ENCODE data around the gene VKORC1L1. TPM values are rescaled to one million over a fixed set of nuclear protein-coding genes. Genes with fewer than 3 reads are reported as not detected.

Gene VKORC1L1
- total RNA-seq, 1 donor from 2014 or later = 32.5 TPM

DNA sequence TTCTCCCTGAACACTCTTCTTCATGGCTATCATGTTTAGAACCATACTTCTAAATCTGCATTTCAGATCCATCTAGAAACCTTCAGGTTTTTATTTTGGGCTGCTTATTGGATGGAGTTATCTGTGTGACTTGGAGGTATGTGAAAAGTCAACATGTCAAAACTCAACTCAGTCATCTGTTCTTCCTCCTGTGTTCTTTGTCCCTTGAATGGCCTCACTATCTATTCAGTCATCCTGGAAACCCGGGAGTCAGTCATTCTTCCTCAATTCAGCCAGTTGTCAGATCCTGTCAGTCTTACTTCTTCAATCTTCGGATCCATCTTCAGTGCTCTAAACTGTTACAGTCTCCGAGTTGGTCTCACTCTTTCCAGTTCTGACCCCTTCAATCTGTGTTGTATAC lies 52.2 kb downstream of the VKORC1L1 start:
- H3K4me1 Mint-ChIP-seq (ENCODE audit: low read depth) = peaks cover 7% of the 10 kb centered on the region
- no peaks in the 10 kb centered on the region for H3K9me3 Mint-ChIP-seq (ENCODE audit: low read depth)
- H3K27me3 Mint-ChIP-seq (ENCODE audit: low read depth) = no peaks in the 10 kb centered on the region
- H3K4me3 Mint-ChIP-seq (ENCODE audit: unreplicated experiment) = no peak overlapping the region
- H3K27ac Mint-ChIP-seq (ENCODE audit: unreplicated experiment) = no peak overlapping the region
- H3K36me3 Mint-ChIP-seq (ENCODE audit: low read depth) = no peaks in the 10 kb centered on the region
- TF ChIP-seq, protein P1, sequence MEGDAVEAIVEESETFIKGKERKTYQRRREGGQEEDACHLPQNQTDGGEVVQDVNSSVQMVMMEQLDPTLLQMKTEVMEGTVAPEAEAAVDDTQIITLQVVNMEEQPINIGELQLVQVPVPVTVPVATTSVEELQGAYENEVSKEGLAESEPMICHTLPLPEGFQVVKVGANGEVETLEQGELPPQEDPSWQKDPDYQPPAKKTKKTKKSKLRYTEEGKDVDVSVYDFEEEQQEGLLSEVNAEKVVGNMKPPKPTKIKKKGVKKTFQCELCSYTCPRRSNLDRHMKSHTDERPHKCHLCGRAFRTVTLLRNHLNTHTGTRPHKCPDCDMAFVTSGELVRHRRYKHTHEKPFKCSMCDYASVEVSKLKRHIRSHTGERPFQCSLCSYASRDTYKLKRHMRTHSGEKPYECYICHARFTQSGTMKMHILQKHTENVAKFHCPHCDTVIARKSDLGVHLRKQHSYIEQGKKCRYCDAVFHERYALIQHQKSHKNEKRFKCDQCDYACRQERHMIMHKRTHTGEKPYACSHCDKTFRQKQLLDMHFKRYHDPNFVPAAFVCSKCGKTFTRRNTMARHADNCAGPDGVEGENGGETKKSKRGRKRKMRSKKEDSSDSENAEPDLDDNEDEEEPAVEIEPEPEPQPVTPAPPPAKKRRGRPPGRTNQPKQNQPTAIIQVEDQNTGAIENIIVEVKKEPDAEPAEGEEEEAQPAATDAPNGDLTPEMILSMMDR (IDR thresholded peaks at IDR 0.05) = no peak
- DNase-seq (ENCODE audit: low spot score) = no peak

DNA sequence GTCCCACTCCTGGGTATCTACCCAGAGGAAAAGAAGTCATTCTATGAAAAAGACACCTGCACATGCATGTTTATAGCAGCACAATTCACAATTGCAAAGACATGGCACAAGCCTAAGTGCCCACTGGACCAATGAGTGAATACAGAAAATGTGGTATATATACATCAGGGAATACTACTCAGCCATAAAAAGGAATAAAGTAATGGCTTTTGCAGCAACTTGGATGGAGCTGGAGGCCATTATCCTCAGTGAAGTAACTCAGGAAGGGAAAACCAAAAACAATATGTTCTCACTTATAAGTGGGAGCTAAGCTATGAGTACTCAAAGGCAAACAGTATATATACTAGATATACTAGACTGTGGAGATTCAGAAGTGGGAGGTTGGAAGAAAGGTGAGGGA lies 53.7 kb downstream of the VKORC1L1 start:
- Mint-ChIP-seq H3K27me3 (ENCODE audit: low read depth) (no peaks in the 10 kb centered on the region), H3K27ac (ENCODE audit: unreplicated experiment) (no peak overlapping the region), H3K9me3 (ENCODE audit: low read depth) (no peaks in the 10 kb centered on the region), H3K4me1 (ENCODE audit: low read depth) (peaks cover 7% of the 10 kb centered on the region), H3K36me3 (ENCODE audit: low read depth) (no peaks in the 10 kb centered on the region), H3K4me3 (ENCODE audit: unreplicated experiment) (no peak overlapping the region)
- TF ChIP-seq, protein P1 (IDR thresholded peaks at IDR 0.05) = no peak
- no peak for DNase-seq (ENCODE audit: low spot score)

DNA sequence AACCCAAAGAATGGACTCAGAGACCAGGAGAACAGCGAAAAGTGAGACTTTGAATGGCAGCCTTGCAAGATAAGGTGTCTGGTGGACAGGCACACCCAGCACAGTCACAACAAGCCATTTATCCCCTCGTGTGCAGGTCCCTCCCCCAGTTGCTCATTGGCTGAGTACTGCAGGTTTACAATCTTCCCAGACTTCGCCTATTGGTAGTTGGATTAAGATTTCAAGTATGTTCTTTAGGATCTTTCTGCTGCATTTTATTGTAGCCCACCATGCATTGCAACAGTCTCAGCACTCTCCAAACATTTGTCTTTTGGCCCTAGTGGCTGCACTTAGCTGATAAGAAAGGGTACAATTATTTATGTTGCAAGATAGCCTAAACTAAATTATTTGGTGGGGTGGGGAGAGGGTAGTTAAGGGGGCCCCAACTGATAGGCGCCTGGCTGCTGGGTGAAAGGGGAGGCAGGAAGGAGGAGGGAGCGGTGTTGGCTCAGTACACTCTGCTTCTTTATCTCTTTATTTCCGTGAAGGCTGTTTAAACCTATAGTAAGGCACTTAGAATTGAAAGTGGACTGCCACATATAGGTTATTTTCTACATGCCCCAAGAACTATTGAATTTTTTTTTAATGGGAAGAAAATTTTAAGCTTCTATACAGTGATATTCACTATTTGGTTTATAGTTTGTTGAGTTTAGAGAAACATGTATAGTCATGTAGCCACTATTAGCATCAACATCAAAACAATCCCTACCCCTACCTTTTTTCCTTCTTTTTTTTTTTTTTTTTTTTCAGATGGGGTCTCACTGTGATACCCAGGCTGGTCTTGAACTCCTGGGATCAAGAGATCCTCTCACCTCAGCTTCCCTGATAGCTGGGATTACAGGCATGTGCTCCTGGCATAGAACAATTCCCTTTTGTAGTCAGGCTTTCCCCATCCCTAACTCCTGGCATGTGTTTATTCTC lies 54.9 kb downstream of the VKORC1L1 start:
- H3K9me3 Mint-ChIP-seq (ENCODE audit: low read depth) = no peaks in the 10 kb centered on the region
- H3K4me3 Mint-ChIP-seq (ENCODE audit: unreplicated experiment) = no peak overlapping the region
- TF ChIP-seq, protein P1 (IDR thresholded peaks at IDR 0.05) = no peak
- no peak overlapping the region for H3K27ac Mint-ChIP-seq (ENCODE audit: unreplicated experiment)
- DNase-seq (ENCODE audit: low spot score) = no peak
- peaks cover 7% of the 10 kb centered on the region for H3K4me1 Mint-ChIP-seq (ENCODE audit: low read depth)
- H3K27me3 Mint-ChIP-seq (ENCODE audit: low read depth) = no peaks in the 10 kb centered on the region
- no peaks in the 10 kb centered on the region for H3K36me3 Mint-ChIP-seq (ENCODE audit: low read depth)

DNA sequence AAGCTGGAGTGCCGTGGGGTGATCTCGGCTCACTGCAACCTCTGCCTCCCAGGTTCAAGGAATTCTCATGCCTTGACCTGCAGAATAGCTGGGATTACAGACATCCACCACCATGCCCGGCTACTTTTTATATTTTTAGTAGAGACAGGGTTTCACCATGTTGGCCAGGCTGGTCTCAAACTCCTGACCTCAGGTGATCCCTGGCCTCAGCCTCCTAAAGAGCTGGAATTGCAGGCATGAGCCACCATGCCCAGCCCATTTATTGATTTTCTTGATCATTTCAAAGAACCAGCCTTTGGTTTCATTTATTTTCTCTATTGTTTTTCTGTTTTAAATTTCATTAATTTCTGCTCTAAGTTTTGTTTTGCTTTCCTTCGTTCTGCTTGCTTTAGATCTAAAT lies 58.8 kb downstream of the VKORC1L1 start:
- no peak overlapping the region for H3K4me3 Mint-ChIP-seq (ENCODE audit: unreplicated experiment)
- H3K9me3 Mint-ChIP-seq (ENCODE audit: low read depth) = peaks cover 8% of the 10 kb centered on the region
- H3K27me3 Mint-ChIP-seq (ENCODE audit: low read depth) = no peaks in the 10 kb centered on the region
- DNase-seq (ENCODE audit: low spot score) = no peak
- H3K36me3 Mint-ChIP-seq (ENCODE audit: low read depth) = no peaks in the 10 kb centered on the region
- H3K27ac Mint-ChIP-seq (ENCODE audit: unreplicated experiment) = no peak overlapping the region
- TF ChIP-seq, protein P1 (IDR thresholded peaks at IDR 0.05) = no peak
- peaks cover 7% of the 10 kb centered on the region for H3K4me1 Mint-ChIP-seq (ENCODE audit: low read depth)

DNA sequence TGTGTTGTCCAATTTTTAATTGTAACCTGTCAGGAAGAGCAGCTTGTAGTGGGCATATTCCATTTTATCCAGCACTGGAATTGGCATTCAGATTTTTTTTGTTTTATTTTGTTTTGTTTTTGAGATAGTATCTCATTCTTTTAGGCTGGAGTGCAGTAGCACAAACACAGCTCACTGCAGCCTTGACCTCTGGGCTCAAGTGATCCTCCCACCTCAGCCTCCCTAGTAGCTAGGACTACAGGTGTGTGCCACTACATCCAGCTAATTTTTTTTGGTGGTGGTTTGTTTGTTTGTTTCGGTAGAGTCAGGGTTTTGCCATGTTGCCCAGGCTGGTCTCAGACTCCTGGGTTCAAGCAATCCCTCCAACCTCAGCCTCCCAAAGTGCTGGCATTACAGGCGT lies 64.4 kb downstream of the VKORC1L1 start:
- Mint-ChIP-seq H3K4me3 (ENCODE audit: unreplicated experiment) (no peak overlapping the region), H3K36me3 (ENCODE audit: low read depth) (peaks cover 5% of the 10 kb centered on the region), H3K9me3 (ENCODE audit: low read depth) (peaks cover 8% of the 10 kb centered on the region), H3K27me3 (ENCODE audit: low read depth) (no peaks in the 10 kb centered on the region), H3K27ac (ENCODE audit: unreplicated experiment) (no peak overlapping the region), H3K4me1 (ENCODE audit: low read depth) (peaks cover 17% of the 10 kb centered on the region)
- DNase-seq (ENCODE audit: low spot score) = no peak
- TF ChIP-seq, protein P1 (IDR thresholded peaks at IDR 0.05) = no peak

All from chondrocyte (in vitro differentiated cells).